Muscle of back (tissue), 13 donors: Measurements from ENCODE around the gene PROCR. TPM values are rescaled to one million over a fixed set of nuclear protein-coding genes. Genes with fewer than 3 reads are reported as not detected.
A peak's percentile ranks its signal among the peaks of the same experiment; 100 is the strongest.
"Not testable (repeated sequence)": the region's sequence is repeated elsewhere in the genome, so short reads cannot be mapped to it uniquely, and the experiment has no call there.

Experiments
- DNase-seq, 3 donors: peaks; one replicate each; pipeline versions ENCODE4 v3.0.0 to v3.0.0-alpha.2; 2013
- long read RNA-seq, 9 donors: transcript quantifications; one replicate each; lab custom pipeline, GENCODE V29; 2026
- polyA plus RNA-seq, 10 donors: library from polyadenylated mRNA; unstranded; fragments of 120-200 nt; gene quantifications; one replicate each; pipeline ENCODE4 v1.2.1, GENCODE V29; 2013; ENCODE audit not compliant: insufficient read length in 10 of 10

Gene PROCR
- 10 to 100 TPM; 37.4 to 58.1 (median 46.2) TPM for polyA plus RNA-seq
- long read RNA-seq, donor 1, transcript PROCR-201 (4 exons, 1,348 nt) = major isoform, 26 of 26 reads
- long read RNA-seq, donor 1, partial matches to known transcripts = 0 of 26 reads
- long read RNA-seq, donor 1, other reads (novel, unspliced or antisense) = 0 of 26 reads
- long read RNA-seq, donor 2, transcript PROCR-201 (4 exons, 1,348 nt) = major isoform, 25 of 43 reads
- long read RNA-seq, donor 2, partial matches to known transcripts = 18 of 43 reads
- long read RNA-seq, donor 2, other reads (novel, unspliced or antisense) = 0 of 43 reads
- long read RNA-seq, donor 3 = 0 reads
- long read RNA-seq, donor 4, transcript PROCR-201 (4 exons, 1,348 nt) = major isoform, 27 of 27 reads
- long read RNA-seq, donor 4, partial matches to known transcripts = 0 of 27 reads
- long read RNA-seq, donor 4, other reads (novel, unspliced or antisense) = 0 of 27 reads
- long read RNA-seq, donor 5, transcript PROCR-201 (4 exons, 1,348 nt) = major isoform, 26 of 57 reads
- long read RNA-seq, donor 5, partial matches to known transcripts = 31 of 57 reads
- long read RNA-seq, donor 5, other reads (novel, unspliced or antisense) = 0 of 57 reads
- long read RNA-seq, donor 6, transcript PROCR-201 (4 exons, 1,348 nt) = major isoform, 18 of 18 reads
- long read RNA-seq, donor 6, partial matches to known transcripts = 0 of 18 reads
- long read RNA-seq, donor 6, other reads (novel, unspliced or antisense) = 0 of 18 reads
- long read RNA-seq, donor 7, transcript PROCR-201 (4 exons, 1,348 nt) = major isoform, 24 of 29 reads
- long read RNA-seq, donor 7, partial matches to known transcripts = 0 of 29 reads
- long read RNA-seq, donor 7, other reads (novel, unspliced or antisense) = 5 of 29 reads
- long read RNA-seq, donor 8, transcript PROCR-201 (4 exons, 1,348 nt) = major isoform, 13 of 13 reads
- long read RNA-seq, donor 8, partial matches to known transcripts = 0 of 13 reads
- long read RNA-seq, donor 8, other reads (novel, unspliced or antisense) = 0 of 13 reads
- long read RNA-seq, donor 9, transcript PROCR-201 (4 exons, 1,348 nt) = major isoform, 5 of 5 reads
- long read RNA-seq, donor 9, partial matches to known transcripts = 0 of 5 reads
- long read RNA-seq, donor 9, other reads (novel, unspliced or antisense) = 0 of 5 reads

DNA sequence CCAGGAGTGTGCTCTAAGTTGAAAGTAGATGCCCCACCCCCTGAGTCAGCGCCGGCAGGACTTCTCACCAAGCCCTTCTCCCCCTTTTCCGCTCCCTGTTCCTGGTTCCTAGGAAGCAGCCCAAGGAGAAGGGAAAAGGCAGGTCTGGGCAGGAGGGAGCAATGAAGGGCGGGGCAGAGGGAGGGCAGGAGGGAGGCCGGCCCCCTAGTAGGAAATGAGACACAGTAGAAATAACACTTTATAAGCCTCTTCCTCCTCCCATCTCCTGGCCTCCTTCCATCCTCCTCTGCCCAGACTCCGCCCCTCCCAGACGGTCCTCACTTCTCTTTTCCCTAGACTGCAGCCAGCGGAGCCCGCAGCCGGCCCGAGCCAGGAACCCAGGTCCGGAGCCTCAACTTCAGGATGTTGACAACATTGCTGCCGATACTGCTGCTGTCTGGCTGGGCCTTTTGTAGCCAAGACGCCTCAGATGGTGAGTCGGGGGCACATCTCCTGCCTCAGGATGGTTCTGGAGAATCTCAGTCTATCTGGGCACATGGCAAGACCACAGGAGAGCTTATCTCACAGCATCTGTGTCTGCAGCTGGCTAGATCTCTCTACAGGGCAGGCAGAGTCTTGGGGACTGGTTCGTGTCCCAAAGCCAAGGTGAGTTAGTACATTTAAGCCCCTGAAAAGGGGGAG lies at the start of gene PROCR:
Gene PROCR, plus strand, starts transcription at position 320 of the 681 bp plus-strand sequence. Its CDS starts 83 bp downstream, at position 403.
- peak; percentile 87 to 96 (median 92) for DNase-seq

DNA sequence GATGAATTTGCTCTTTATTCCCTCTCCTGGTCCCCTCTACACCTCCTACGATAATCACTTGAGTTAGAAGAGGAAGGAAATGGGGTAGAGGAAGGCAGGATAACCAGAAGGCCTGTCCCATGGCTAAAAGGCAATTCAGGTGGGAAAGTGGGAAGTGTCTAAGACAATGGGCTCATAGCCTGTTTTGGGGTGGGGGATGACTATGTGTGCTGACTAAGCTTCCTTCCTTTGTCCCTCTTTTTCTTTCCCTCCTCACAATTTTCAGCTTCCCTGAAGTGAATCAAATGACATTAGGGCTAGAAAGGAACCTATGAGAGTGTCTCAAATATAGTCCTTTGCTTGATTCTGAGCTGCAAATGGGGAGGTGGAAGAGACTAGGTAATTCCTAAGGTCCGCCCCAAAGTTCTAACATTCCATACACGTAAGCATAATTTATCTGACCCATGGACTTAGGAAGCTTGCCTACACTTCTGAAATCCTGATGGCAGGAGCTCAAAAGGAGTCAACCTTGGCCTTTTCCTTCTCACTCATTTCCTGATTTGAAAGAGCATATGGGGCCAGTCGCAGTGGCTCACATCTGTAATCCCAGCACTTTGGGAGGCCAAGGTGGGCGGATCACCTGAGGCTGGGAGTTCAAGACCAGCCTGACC lies 49.0 kb upstream of the PROCR start:
- DNase-seq = no peak

DNA sequence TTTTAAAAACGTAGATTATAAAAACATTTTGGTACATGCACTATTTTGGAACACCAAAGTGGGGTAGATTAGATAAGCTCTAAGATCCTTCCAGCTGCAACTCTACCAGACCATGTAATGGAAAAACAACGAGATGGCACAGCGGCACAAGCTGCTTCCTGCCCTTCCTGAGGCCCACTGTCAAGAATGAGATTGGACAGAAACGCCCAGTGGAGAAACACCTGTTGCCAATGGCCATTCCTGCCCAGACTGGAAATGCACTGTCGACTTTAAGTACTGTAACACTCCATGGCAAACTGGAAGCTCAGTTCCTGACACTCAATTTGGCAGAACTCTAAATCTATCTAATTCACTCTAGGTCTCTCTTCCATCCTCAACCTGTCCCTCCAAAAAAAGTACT lies 46.1 kb upstream of the PROCR start:
- DNase-seq = no peak

DNA sequence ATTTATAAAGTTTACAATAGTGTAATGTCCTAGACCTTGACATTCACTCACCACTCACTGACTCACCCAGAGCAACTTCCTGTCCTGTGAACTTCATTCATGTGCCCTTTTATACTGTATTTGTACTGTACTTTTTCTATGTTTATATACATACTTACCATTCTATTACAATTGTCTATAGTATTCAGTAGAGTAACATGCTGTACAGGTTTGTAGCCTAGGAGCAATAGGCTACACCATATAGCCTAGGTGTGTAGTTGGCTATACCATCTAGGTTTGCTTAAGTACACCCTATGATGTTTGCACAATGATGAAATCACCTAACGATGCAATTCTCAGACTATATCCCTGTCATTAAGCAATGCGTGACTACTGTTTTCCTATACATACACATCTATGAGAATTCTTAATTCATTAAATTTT lies 42.2 kb upstream of the PROCR start:
- no peak for DNase-seq

DNA sequence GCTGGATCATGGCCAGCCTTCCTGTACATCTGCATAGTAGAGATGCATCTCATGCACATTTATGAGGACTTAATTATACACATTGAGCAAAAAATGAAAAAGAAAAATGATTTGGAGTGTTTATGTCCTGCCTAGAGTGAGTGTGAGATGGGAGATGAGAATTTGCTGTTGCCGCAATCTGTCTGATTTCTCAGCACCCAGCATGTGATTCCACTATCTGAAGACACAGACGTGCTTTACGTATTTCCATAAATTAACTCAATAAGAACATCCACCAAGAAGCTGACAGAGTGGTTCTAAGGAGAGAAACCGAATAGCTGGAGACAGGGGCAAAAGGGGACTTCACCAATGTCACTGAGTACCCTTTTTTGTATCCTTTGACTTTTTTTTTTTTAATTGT lies 39.9 kb upstream of the PROCR start:
- DNase-seq = no peak

DNA sequence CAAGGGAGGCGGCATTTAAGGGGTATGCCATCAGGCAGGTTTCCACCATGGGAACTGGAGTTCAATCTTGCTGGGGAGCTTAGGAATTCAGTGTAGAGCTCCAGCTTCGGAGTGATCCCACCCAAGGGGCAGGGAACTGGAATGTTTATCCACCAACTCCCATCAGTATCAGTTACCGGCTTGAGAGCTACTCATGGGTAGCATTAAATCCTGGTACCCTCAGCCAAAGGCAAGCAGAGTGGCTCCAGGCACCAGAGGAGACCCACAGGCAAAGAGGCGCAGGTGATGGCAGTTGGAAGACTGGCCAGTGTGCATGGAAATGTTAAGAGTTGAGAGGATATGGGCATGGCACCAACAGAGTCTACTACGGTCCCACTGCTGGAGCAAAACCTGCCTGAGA lies 38.8 kb upstream of the PROCR start:
- no peak for DNase-seq

DNA sequence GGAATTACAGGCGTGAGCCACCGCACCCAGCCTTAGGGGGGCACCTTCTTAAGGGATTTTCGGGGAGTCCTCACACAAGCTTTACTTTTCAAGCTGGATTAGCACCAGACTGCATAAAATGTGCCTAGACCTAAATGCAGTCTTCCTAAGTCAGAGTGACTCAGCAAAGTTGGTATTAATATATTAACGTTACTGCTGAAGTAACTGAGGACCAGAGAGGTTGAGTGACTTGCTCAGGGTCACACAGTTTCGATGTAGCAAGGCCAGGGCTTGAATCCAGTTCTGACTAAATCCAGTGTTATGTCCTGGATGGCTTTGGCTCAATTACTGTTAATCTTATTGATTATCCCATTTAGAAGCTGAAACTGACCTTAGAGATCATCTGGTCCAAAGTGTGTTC lies 38.1 kb upstream of the PROCR start:
- no peak for DNase-seq

DNA sequence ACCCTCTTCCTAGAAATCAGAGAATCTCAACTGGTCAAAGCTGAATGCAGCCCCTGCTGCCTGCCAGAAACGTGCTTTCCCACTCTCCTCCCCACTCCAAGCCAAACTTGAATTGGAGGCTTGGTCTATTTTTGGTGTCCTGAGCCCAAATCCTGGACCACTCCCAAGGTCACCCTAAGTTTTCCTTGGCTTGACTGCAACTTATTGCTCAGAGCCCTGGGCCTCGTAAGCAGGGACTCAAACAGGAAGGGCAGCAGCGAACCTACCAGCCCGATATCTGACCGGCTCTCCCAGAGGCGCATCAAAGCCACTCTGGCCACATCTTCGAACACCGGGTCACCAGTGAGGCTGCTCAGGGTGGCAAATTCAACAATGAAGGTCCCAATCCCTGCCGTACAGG lies 37.4 kb upstream of the PROCR start:
- peak in 1 of 3 donors; percentile 52 for DNase-seq

DNA sequence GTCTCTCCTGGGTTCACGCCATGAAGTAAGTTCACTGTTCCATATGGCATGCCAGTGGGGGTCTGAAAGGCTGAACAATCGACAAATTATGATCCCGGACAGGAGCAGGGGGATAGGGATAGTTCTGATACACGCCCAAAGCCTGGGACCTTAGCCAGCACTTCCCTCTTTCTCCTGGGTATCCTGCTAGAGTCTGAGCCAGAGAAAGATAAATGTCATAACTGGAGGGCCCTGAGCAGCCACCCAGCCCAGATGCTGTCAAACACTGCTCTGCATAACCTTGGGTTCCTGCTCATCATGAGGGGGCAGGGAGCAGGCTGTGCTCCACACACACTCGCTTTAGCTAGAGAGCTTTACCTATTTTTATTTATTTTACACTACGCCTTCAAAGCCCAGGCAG lies 37.0 kb upstream of the PROCR start:
- DNase-seq = peak in 1 of 3 donors; percentile 58

DNA sequence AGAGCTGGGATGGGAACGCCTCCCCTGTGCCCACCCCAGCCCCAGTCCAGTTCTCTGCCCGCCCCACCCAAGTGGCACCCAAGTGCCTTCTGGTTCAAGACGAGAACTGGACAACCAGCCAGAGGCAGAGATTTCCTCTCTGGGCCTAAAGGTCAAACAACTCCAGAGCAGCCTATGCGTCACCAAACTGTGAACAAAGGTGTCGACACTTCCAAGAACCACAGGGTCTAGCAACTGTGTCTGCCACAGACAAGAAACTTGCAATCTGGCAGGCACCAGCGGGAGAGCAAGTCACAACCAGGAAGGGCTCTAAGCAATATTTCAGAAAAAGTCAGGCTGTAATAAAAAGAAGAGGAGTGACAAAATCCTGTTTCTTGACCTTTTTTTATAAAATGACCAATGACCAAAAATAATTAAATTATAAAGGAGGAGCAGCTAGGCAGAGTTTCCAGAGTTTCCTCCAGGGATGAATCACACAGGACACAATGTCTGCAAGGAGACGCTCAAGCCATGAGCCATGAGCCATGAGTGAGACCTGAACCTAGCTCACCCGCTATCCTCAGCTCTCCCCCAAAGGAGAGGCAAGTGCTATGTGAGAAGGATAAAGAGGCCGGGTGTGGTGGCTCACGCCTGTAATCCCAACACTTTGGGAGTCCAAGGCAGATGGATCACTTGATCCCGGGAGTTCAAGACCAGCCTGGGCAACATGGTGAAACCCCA lies 35.8 kb upstream of the PROCR start:
- DNase-seq = no peak

DNA sequence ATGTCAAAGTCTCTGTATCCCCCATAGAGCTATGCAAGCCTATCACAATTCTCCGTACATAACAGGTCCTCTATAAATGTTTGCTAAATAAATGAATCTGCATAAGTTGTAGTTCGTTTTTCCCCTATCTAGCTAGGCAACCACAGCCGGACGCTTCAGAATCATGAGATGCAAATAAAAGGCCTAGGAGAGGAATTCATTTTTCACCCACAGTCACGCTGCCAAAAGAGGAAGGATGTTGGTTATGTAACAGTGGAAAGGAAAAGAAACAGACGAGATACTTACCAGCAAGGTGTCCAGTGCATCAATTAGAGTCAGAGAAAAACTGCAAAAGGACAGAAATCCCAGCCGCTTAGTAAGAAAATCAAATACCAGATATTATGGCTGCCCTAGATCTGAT lies 27.2 kb upstream of the PROCR start:
- DNase-seq = no peak

DNA sequence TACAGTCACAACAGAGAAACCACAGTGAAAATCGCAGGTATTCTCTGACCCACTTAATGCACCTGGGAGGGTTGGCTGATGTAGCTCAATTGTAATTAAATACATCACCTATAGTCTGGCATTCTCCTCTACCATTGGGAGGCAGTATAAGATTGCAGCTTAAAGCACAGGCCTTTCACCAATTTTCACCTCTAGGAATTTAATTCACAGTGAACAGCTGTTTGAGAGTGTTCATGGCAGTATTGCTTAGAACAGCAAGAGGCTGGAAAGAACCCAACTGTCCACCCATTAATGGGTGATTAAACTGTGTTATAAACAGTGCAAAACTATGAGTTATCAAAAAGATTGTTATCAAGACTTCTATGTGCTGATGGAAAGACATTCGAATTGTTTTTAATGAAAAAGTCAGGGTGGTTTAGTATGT lies 26.7 kb upstream of the PROCR start:
- peak in 2 of 3 donors; percentile 67 to 70 for DNase-seq

DNA sequence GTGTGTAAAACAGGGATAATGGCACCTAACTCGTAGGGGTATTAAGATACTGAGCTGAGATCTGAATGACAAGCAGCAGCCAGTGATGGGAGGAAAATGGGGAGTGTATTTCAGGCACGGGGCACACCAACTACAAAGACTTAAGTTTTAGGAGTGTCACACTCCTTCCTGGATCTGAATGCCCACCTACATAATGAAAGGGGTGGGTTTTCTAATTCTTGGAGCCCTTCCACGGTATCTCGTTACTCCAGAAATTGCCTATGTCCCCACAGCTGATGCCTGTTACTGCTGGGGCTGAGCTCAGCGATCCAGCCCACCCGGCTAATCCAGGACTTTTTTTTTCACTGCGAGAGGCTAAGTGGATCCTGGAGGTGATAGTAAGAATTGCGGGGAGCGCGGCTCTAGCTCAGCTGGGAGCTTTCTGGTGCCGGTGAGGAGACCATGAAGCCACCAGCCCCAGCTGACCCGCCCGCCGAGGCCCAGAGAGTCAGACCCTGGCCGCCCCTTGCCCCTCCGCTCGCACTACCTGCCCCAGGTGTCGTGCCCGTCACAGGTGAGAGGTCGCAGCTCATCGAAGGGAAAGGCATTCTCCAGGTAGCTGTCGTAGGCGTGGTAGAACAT lies 25.5 kb upstream of the PROCR start:
- peak in 1 of 3 donors; percentile 35 for DNase-seq

DNA sequence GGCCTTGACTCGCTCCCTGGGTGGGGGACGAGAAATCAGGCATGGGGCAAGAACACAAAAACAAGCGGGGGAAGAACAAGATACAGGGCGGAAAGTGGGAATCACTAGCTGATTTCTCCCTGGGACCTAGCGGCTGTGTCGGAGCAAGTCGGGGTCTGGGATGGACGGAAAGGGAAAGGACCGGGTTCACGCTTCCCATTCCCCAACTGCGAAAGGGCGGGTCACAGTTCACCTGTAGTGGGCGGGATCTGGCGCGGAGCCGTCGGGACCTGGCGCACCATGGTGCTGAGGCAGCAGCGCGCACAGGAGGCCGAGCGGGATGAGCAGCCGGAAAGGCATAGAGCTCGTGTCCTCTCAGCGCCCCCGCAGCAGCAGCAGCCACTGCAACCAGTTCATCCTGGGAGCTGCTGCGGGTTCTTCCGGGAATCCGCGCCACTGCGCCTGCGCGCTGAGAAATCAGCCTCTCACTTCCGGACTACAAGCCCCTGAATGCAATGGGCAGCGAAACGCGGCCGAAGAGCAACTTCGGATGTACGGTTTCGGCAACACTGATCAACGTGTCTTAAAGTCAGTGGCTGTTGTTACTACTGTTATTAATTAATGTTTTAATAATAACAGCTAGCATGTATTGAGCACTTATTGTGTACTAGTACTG lies 24.8 kb upstream of the PROCR start, which contains the start of gene EDEM2:
Gene EDEM2, minus strand, starts transcription at position 417 of the 655 bp plus-strand sequence. Its CDS starts 78 bp downstream, at position 339.
- DNase-seq = peak; percentile 95 to 98 (median 98)

DNA sequence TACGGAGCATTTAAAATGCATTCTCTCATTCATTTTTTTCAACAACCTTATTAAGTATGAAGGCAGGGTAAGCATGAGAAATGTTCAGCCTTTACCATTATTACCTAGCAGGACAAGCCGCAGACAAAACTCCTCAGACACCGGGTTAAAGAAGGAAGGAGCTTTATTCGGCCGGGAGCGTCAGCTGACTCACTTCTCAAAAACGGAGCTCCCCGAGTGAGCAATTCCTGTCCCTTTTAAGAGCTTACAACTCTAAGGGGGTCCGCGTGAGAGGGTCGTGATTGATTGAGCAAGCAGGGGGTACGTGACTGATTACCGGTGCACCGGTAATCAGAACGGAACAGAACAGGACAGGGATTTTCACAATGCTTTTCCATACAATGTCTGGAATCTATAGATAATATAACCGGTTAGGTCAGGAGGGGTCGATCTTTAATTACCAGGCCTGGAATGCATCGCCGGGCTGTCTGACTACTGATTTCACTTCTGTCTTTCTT lies 24.2 kb upstream of the PROCR start:
- DNase-seq = not testable (repeated sequence)

DNA sequence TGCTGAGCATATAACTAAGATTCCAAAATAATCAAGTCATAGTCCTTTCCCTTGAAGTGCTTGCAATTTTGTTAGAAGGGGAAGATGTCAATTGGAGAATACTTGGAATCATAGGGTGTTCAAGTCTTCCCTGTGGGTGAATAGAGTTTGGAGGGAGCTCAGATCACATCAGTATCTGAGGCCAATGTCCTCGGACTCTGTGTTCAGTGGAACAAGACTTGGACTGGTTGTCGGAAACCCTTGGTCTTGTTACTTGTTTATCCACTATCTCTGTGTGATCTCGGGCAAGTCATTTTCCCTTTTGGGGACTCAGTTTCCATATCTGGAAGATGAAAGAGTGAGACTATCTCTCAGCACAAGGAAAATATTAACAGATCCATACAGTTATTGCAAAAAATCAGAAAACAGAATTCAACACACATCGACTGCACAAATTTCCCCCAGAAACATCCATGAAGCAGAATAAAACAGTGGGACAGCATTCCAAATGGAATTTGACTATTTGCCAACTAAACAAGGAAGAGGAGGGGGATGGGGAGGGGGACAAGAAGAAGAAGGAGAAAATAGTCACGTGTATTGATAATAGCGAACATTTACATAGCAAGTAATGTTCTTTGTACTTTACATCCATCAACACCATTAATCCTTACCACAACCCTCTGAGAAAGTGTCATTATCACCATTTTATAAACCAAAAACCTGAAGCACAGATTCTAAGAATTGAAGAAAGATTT lies 20.9 kb upstream of the PROCR start:
- peak in 2 of 3 donors; percentile 53 to 73 for DNase-seq

DNA sequence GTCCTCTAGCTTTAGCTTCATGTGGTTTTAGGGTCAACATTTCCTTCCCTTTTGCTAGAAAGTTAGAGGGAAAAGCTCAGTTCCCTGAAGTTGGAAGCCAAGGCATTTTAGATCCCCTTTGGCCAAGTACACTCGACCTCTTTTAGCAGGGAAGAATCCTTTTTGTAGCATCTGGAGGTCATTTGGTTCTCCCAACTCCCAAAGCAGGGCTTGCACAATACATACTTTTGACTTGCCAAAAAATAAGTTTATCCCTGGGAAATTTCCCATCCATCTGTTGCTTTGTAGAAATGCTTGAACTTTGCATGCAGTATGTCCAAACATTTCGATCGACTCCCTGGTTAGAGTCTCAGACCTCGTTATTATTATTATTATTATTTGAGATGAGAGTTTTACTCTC lies 20.1 kb upstream of the PROCR start:
- DNase-seq = peak; percentile 86 to 95 (median 90)

DNA sequence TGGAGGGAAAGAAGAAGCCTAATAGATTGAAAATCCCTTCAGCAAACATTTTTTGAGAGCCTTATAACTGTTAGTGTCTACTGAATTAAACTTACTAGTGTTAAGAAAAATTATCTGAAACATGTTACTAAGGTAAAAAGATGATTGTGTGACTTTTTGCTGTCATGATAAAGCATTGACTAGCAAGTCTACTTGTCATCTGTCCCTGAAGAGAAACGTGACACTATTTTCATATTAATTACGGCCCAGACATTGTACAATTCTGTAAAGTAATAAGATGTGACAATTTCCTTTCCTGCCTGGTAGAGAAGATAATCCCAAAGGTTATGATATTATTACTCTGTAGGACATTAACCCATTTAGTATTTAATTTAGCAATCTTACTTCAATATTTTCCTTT lies 15.9 kb upstream of the PROCR start:
- DNase-seq = no peak
